ENCODE data around the gene ANAPC15. TPM values are rescaled to one million over a fixed set of nuclear protein-coding genes. Genes with fewer than 3 reads are reported as not detected.

The ANAPC15 gene
- total and polyA plus RNA-seq, 9 of the 15 experiments (the other 6 are each of a cell fraction or from before 2014, with no cell fraction given), result 53.0 to 254 (median 75.7) TPM

DNA sequence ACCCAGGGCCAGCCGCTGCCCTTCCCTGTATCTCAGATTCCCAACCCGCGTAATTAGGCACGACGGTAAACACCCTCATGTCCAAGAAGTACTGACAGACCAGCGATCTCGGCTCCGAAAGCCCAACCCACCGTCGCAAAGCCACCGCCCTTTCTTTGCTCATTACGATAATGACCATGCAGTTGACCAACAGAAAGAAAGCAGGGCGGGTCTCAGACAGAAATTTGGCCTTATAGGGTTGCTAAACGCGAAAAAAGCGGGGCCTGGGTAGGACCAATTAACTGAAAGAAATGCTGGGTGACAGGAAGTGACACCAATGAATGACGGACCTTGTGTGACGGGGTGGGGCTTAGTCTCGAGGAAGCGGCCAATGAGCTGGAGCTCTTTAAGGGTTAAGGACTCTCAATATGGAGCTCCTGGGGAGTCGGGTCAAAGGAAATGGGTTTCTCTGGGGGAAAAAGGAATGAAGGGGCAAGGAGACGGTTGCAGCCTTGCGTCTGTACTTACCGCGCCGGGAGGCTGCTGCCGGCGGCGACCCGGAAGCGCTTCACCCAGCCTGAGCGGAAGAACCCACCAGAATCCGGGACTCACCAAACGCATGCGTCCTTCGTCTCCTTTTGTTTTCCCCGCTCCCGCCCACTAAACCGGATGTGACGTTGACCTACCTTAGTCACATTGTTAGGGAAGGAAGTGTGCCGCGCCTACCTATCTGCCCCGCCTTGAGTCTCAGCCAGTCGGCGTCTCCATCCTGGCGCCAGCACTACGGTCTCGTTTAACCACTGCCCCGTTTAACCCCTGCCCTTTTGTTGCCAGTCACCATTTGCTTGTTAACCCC lies at the start of gene ANAPC15 (continued):
- TF ChIP-seq ZC3H8 (IDR thresholded peaks at IDR 0.05), result no peak
- TF ChIP-seq ZNF408 (CRISPR knock-in tag; IDR thresholded peaks at IDR 0.05; ENCODE audit: low read depth), result no peak
- no peak for TF ChIP-seq SETDB1 (IDR thresholded peaks at IDR 0.05; ENCODE audit: low read length)
- TF ChIP-seq SREBF2 (CRISPR knock-in tag; IDR thresholded peaks at IDR 0.05), result no peak
- no peak for TF ChIP-seq U2AF2 (optimal IDR thresholded peaks at IDR 0.05; ENCODE audit: low read depth, low read length)
- TF ChIP-seq FOXK2 (conservative IDR thresholded peaks at IDR 0.05 in 1 of 2, IDR thresholded peaks at IDR 0.05 in 1 of 2; ENCODE audit: low read depth in 2 of 2), result peak; percentile 80 to 88
- TF ChIP-seq CC2D1A (IDR thresholded peaks at IDR 0.05), result no peak
- no peak for TF ChIP-seq RBM39 (optimal IDR thresholded peaks at IDR 0.05; ENCODE audit: low read depth, low read length)
- TF ChIP-seq, protein P1, sequence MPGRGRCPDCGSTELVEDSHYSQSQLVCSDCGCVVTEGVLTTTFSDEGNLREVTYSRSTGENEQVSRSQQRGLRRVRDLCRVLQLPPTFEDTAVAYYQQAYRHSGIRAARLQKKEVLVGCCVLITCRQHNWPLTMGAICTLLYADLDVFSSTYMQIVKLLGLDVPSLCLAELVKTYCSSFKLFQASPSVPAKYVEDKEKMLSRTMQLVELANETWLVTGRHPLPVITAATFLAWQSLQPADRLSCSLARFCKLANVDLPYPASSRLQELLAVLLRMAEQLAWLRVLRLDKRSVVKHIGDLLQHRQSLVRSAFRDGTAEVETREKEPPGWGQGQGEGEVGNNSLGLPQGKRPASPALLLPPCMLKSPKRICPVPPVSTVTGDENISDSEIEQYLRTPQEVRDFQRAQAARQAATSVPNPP (IDR thresholded peaks at IDR 0.05; ENCODE audit: borderline replicate concordance, insufficient read depth, insufficient read length), result no peak
- no peak for TF ChIP-seq TAL1 (IDR thresholded peaks at IDR 0.05)
- TF ChIP-seq, protein P2, sequence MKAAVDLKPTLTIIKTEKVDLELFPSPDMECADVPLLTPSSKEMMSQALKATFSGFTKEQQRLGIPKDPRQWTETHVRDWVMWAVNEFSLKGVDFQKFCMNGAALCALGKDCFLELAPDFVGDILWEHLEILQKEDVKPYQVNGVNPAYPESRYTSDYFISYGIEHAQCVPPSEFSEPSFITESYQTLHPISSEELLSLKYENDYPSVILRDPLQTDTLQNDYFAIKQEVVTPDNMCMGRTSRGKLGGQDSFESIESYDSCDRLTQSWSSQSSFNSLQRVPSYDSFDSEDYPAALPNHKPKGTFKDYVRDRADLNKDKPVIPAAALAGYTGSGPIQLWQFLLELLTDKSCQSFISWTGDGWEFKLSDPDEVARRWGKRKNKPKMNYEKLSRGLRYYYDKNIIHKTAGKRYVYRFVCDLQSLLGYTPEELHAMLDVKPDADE (conservative IDR thresholded peaks at IDR 0.05; ENCODE audit: control insufficient read depth, low read depth, low read length), result no peak
- TF ChIP-seq ZNF41 (CRISPR knock-in tag; conservative IDR thresholded peaks at IDR 0.05), result 0 out of 2 replicates have a peak, but pooled peaks have one; percentile 36
- TF ChIP-seq SP1 (CRISPR knock-in tag; IDR thresholded peaks at IDR 0.05), result peak; percentile 80; the same call in 1 of the 2 replicates
- TF ChIP-seq, protein P3, sequence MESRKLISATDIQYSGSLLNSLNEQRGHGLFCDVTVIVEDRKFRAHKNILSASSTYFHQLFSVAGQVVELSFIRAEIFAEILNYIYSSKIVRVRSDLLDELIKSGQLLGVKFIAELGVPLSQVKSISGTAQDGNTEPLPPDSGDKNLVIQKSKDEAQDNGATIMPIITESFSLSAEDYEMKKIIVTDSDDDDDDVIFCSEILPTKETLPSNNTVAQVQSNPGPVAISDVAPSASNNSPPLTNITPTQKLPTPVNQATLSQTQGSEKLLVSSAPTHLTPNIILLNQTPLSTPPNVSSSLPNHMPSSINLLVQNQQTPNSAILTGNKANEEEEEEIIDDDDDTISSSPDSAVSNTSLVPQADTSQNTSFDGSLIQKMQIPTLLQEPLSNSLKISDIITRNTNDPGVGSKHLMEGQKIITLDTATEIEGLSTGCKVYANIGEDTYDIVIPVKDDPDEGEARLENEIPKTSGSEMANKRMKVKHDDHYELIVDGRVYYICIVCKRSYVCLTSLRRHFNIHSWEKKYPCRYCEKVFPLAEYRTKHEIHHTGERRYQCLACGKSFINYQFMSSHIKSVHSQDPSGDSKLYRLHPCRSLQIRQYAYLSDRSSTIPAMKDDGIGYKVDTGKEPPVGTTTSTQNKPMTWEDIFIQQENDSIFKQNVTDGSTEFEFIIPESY (CRISPR knock-in tag; IDR thresholded peaks at IDR 0.05), result no peak
- peak; percentile 69 for TF ChIP-seq PHF20 (IDR thresholded peaks at IDR 0.05; ENCODE audit: partially characterized antibody)
- TF ChIP-seq ZNF76 (CRISPR knock-in tag; IDR thresholded peaks at IDR 0.05; ENCODE audit: borderline replicate concordance), result no peak
- TF ChIP-seq PML (IDR thresholded peaks at IDR 0.05; ENCODE audit: low read length), result peak; percentile 84
- TF ChIP-seq ARID2 (IDR thresholded peaks at IDR 0.05), result no peak
- no peak for TF ChIP-seq ATF1 (CRISPR knock-in tag; IDR thresholded peaks at IDR 0.05)
- TF ChIP-seq ATF1 (tag; IDR thresholded peaks at IDR 0.05), result peak; percentile 94
- TF ChIP-seq STAT5A (IDR thresholded peaks at IDR 0.05; ENCODE audit: borderline replicate concordance, low read length), result no peak
- TF ChIP-seq ZBTB17 (CRISPR knock-in tag; IDR thresholded peaks at IDR 0.05), result no peak; the same call in 1 of the 2 replicates
- TF ChIP-seq ZNF324 (CRISPR knock-in tag; IDR thresholded peaks at IDR 0.05), result no peak
- peak; percentile 85 for TF ChIP-seq MTA2 (IDR thresholded peaks at IDR 0.05; ENCODE audit: low read depth)
- no peak for TF ChIP-seq SIRT6 (IDR thresholded peaks at IDR 0.05; ENCODE audit: low read depth, low read length)
- TF ChIP-seq POLR2G (IDR thresholded peaks at IDR 0.05; ENCODE audit: low read depth, low read length), result peak; percentile 86
- no peak for TF ChIP-seq TEAD2 (tag; IDR thresholded peaks at IDR 0.05)
